ENCODE measurements around the gene CHST11.

DNA sequence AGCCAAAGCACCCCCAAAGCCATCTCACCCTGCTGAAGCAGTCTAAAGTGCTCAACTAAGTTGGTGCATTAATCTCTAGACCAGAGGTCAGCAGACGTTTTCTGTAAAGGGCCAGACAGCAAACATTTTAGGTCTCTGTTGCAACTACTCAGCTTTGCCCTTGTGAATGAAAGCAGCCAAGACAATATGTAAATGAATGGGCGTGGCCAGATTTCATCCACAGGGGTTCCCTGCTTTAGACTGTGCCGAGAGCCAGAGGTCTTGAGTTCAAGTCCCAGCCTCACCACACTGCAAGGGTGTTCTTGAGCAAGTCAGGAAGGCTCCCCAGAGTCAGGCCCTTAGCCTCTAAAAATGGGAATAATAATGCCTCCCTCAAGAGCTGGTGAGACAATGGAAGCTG is 166.2 kb downstream of the CHST11 start:
- TF ChIP-seq, protein P1, sequence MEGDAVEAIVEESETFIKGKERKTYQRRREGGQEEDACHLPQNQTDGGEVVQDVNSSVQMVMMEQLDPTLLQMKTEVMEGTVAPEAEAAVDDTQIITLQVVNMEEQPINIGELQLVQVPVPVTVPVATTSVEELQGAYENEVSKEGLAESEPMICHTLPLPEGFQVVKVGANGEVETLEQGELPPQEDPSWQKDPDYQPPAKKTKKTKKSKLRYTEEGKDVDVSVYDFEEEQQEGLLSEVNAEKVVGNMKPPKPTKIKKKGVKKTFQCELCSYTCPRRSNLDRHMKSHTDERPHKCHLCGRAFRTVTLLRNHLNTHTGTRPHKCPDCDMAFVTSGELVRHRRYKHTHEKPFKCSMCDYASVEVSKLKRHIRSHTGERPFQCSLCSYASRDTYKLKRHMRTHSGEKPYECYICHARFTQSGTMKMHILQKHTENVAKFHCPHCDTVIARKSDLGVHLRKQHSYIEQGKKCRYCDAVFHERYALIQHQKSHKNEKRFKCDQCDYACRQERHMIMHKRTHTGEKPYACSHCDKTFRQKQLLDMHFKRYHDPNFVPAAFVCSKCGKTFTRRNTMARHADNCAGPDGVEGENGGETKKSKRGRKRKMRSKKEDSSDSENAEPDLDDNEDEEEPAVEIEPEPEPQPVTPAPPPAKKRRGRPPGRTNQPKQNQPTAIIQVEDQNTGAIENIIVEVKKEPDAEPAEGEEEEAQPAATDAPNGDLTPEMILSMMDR (IDR thresholded peaks at IDR 0.05; ENCODE audit: borderline replicate concordance, extremely low read depth, low read length, poor library complexity, severe bottlenecking): no peak
- no peak for TF ChIP-seq EZH2 (IDR thresholded peaks at IDR 0.05; ENCODE audit: borderline replicate concordance, low read depth, low read length, severe bottlenecking)

Data from DND-41 (cell line).